C4-2B (cell line): ENCODE results near the gene INPP4A.
A peak's percentile ranks its signal among the peaks of the same experiment; 100 is the strongest.
"Not testable (repeated sequence)": the region's sequence is repeated elsewhere in the genome, so short reads cannot be mapped to it uniquely, and the experiment has no call there.

Experiments used
- H3K27ac ChIP-seq: fragments of 450-650 bp; 2 replicates; pipeline ENCODE4 v1.5.1; 2017
- ZFX ChIP-seq: fragments of 450-650 bp; IDR thresholded peaks from 2 replicates; pipeline ENCODE4 v1.6.1; 2017
- TF ChIP-seq, protein P1 (sequence below): fragments of 450-650 bp; conservative IDR thresholded peaks from 2 replicates; pipeline ENCODE4 v1.5.1; 2017; ENCODE audit warnings: mild to moderate bottlenecking

Gene INPP4A

DNA sequence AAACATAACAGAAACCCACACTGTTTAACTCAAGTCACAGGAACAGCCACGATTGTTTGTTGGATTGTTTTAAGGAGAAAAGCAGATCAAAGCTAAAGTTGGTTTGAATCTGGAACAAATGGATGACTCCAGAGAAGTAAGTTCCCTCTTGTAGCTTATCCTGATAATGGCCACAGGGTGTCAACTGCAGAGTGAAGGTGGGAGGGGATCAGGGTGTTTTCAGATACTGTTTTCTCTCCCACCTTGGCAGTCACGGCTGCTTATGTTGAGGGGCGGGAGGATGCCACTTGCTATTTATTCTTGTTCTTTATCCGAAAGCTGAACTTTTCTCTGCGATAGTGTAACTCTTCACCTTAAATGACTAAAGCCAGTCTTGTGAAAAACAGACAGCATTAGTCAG, 36.5 kb upstream of the INPP4A start:
- no peak overlapping the region for H3K27ac ChIP-seq
- TF ChIP-seq, protein P1, sequence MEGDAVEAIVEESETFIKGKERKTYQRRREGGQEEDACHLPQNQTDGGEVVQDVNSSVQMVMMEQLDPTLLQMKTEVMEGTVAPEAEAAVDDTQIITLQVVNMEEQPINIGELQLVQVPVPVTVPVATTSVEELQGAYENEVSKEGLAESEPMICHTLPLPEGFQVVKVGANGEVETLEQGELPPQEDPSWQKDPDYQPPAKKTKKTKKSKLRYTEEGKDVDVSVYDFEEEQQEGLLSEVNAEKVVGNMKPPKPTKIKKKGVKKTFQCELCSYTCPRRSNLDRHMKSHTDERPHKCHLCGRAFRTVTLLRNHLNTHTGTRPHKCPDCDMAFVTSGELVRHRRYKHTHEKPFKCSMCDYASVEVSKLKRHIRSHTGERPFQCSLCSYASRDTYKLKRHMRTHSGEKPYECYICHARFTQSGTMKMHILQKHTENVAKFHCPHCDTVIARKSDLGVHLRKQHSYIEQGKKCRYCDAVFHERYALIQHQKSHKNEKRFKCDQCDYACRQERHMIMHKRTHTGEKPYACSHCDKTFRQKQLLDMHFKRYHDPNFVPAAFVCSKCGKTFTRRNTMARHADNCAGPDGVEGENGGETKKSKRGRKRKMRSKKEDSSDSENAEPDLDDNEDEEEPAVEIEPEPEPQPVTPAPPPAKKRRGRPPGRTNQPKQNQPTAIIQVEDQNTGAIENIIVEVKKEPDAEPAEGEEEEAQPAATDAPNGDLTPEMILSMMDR, result no peak
- no peak for TF ChIP-seq ZFX

DNA sequence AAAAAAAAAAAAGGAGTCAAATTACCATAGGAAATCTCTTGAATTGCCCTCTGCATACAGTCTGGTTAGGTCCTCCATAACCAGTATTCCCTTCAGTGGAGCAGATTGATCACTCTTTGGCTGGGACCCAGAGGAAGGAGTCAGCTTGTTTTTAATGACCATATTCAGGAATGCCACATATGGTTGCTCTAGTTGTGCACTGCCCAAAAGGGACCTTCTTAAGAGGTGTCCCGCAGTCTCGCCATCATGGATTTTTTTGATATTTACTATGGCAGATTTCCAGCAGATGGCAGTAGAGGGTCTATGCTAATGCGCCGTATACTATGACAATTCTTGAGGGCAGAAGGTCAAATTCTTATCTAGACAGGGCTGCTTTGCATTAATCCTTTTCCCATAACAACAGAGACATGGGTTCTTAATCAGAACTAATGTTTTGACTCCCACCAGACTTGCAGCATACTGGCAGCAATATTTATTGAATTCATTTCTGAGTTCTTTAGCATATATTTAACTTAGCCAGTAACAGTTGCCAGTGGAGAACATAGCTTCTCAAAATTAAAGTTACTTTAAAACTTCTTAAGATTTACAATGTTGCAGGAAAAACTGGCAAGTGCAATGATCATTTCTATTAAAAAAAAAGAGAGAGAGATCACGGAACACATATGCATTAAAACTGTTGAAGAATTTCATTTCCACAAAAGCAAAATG, 31.8 kb upstream of the INPP4A start:
- no peak for TF ChIP-seq ZFX
- TF ChIP-seq, protein P1, result peak; percentile 74
- H3K27ac ChIP-seq, result no peak overlapping the region

DNA sequence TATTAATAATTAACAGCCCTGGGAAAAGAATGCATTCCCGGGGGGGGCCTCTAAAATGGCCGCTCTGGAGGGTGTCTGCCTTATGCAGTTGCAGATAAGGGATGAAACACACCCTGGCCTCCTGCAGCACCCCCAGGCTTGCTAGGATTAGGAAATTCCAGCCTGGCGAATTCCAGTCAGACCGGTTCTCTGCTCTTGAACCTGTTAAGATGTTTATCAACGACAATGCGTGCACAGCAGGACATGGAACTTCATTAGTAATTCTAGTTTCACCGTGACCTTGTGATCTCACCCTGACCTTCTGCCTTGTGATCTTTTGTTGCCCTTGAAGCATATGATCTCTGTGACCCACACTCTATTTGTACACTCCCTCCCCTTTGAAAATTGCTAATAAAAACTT, 30.4 kb upstream of the INPP4A start:
- not testable (repeated sequence) for H3K27ac ChIP-seq

DNA sequence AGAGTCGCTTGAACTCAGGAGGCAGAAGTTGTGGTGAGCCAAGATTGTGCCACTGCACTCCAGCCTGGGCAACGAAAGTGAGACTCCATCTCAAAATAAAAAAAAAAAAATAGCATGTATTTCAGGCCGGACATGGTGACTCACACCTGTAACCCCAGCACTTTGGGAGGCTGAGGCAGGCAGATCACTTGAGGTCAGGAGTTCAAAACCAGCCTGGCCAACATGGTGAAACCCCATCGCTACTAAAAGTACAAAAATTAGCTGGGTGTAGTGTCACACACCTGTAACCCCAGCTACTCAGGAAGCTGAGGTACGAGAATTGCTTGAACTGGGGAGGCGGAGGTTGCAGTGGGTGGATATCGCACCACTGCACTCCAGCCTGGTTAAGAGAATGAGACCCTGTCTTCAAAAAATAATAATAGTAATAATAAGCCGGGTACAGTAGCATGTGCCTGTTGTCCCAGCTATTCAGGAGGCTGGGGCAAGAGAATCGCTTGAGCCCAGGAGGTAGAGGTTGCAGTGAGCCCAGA, 28.9 kb upstream of the INPP4A start:
- H3K27ac ChIP-seq, result not testable (repeated sequence)

DNA sequence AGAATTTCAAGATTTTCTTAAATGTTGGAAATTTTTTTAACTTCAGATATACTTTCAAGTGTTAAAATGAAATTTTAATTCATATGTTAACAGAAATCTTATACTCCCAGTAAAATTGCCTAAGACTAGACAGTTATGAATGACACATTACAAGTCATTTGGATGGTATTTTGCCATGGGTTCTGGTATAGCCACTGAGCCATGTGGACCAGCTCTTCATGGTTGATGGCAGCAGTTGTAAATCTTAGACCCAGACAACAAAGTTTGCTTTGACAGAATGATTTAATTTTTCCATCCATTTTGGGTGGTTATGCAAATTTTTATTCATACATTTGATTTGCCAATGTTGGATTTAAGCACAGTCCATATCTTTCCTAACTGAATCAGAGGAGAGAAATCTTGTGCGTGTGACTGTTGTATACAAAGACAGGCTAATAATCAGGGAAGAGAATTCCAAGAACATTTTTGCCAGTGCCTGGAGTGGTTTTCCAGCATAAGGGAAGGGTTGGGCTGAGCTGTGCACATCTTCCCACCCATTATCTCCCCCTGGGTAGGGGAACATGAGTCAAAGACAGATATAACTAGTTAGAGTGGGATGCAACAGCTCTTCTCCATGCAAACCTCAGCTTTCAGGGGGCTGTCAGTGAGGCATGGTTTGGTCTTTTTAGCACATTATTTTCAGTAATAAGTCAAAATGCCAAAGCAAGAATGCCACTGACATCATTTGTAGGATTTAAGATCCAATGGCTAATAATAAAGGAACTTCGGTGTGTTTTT, 28.1 kb upstream of the INPP4A start:
- H3K27ac ChIP-seq, result no peak overlapping the region
- no peak for TF ChIP-seq ZFX
- TF ChIP-seq, protein P1, result no peak

DNA sequence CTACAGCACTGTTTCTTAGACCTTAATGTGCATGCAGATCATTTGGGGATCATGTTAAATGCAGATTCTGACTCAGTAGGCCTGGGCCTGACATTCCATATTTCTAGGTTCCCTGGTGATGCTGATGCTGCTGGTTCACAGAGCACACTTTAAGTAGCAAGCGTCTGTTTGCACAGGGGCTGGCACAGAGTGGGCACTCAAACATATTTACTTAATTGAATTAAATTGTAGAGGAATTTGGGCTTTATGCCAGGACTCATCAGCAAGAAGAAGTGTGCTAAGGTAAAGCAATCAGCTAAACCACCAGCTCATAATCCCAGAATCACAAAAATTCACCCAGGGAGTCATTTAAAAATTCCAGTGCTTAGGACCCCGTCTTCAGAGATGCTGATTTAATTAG, 25.1 kb upstream of the INPP4A start:
- TF ChIP-seq, protein P1, result no peak
- no peak overlapping the region for H3K27ac ChIP-seq

DNA sequence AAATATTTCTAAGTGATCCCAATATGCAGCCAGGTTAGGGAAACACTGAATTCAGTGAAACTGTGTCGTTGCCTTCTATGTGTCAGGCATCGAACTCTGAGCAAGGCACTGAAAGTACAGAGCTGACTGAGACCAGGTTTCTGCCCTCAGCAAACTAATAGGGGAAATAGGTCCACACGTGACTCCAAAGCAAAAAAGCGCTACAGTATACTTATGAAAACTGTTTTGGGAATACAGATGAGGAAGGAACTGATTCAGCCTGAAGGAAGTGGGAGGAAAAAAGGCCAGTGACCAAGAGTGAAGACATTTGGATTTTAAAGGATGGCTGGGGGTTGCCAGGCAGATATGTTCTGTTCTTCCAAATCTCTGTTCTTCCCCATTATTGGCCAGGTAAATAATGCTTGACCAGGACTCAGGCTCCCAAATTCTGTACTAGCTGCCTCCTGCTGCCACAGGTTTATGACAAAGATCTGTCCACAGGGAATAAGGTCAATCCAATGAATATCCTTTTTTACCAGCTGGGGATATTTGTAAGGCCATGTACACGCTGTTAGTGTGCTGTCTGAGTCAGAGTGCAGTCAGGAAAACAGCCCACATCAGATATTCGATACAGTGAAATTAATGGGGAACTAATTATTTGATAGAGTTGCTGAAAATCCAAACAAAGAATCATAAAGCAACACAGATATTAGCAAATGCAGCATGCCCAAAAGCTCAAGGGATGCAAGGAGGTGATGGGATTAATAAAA, 24.5 kb upstream of the INPP4A start:
- no peak overlapping the region for H3K27ac ChIP-seq
- no peak for TF ChIP-seq ZFX

DNA sequence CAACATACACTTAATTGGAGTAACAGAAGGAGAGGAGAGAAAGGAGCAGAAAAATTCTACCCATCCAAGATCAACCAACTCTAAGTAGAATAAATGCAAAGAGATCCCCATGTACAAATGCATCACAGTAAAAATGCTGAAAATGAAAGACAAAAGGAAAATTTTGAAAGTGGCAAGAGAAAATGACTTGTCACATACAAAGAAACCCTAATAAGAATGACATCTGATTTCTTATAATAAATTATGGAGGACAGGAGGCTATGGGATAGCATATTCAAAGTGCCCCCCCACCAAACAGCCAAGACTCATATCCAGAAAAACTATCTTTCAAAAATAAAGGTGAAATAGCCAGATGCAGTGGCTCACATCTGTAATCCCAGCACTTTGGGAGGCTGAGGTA, 22.2 kb upstream of the INPP4A start:
- TF ChIP-seq, protein P1, result no peak
- no peak for TF ChIP-seq ZFX
- H3K27ac ChIP-seq, result no peak overlapping the region
